Glomerular visceral epithelial cell (primary cell): ENCODE data around the gene PLD1.
"Not testable (repeated sequence)": the region's sequence is repeated elsewhere in the genome, so short reads cannot be mapped to it uniquely, and the experiment has no call there.

ENCODE experiments used
- DNase-seq: peaks from one replicate; pipeline ENCODE4 v3.0.0-alpha.2; 2016; ENCODE audit errors: extremely low spot score

PLD1 gene

GRCh38 chr3:171746320-171747222 lies 63.7 kb downstream of the PLD1 start:
- not testable (repeated sequence) for DNase-seq

- DNase-seq, result no peak
These were observed 64.5 kb downstream of the PLD1 start for GRCh38 chr3:171745577-171746319.

GRCh38 chr3:171744158-171744741 lies 66.0 kb downstream of the PLD1 start:
- DNase-seq, result no peak

- no peak for DNase-seq
These were observed 66.7 kb downstream of the PLD1 start for GRCh38 chr3:171743327-171744157.

- DNase-seq, result no peak
These were observed 68.9 kb downstream of the PLD1 start for GRCh38 chr3:171741377-171741776.

- no peak for DNase-seq
These were observed 73.7 kb downstream of the PLD1 start for GRCh38 chr3:171736556-171736955.

- DNase-seq, result no peak
These were observed 76.7 kb downstream of the PLD1 start for GRCh38 chr3:171733561-171733960.

GRCh38 chr3:171732756-171733155 lies 77.5 kb downstream of the PLD1 start:
- DNase-seq, result no peak

GRCh38 chr3:171731691-171732090 lies 78.6 kb downstream of the PLD1 start:
- no peak for DNase-seq

- no peak for DNase-seq
These were observed 80.6 kb downstream of the PLD1 start for GRCh38 chr3:171729452-171730334.

- no peak for DNase-seq
These were observed 83.0 kb downstream of the PLD1 start for GRCh38 chr3:171727288-171727687.

- no peak for DNase-seq
These were observed 91.6 kb downstream of the PLD1 start for GRCh38 chr3:171718493-171719185.

GRCh38 chr3:171715155-171715554 lies 95.1 kb downstream of the PLD1 start:
- no peak for DNase-seq

GRCh38 chr3:171712171-171712938 lies 97.9 kb downstream of the PLD1 start:
- DNase-seq, result no peak

GRCh38 chr3:171711461-171712170 lies 98.7 kb downstream of the PLD1 start:
- no peak for DNase-seq

- DNase-seq, result no peak
These were observed 99.9 kb downstream of the PLD1 start for GRCh38 chr3:171710359-171710758.

- no peak for DNase-seq
These were observed 105.5 kb downstream of the PLD1 start for GRCh38 chr3:171704814-171705213.

GRCh38 chr3:171704002-171704401 lies 106.3 kb downstream of the PLD1 start:
- peak; percentile 23 for DNase-seq

GRCh38 chr3:171703144-171703543 lies 107.1 kb downstream of the PLD1 start:
- no peak for DNase-seq
